GM04504 (cell line): ENCODE results near the gene IL17RD.
"Not testable (repeated sequence)": the region's sequence is repeated elsewhere in the genome, so short reads cannot be mapped to it uniquely, and the experiment has no call there.

Experiments
- DNase-seq: peaks from one replicate; pipeline ENCODE4 v3.0.0-alpha.2; 2012; ENCODE audit warnings: low read depth

IL17RD gene

GRCh38 chr3:57093489-57093888, 71.7 kb downstream of the IL17RD start:
- no peak for DNase-seq

DNA sequence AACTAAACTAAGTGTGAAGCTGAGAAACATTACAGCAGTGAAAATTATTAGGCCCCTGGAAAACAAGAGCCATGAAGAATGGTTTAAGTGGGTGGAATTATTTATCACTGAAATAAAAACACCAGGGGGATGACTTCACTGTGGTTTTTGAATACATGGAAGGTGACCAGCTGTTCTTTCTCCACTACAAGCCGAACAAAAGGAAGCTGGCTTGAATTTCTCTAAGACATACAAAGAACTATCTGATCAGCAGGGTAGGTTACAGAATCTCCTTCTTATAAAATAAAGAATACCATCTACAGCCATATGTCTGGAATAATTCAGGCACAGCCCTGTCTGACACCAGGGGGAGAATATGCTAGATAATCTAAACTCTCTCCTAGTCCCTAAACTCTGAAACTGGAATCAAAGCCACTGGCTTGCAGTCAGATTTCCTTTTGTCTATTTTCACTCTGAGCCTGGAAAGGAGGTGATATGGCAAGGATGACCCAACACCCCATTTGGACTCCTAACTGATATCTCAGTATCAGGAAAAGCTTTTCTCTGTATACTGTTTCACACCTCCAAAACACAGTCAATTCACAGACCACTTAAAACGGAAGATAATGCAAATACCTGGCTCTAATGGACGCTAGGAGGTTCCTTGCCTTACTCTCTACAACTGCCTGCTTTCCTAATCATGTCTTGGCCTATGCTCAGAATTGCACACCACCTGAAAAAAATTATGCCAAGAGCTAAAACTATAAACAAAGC, 73.5 kb downstream of the IL17RD start:
- DNase-seq = no peak

DNA sequence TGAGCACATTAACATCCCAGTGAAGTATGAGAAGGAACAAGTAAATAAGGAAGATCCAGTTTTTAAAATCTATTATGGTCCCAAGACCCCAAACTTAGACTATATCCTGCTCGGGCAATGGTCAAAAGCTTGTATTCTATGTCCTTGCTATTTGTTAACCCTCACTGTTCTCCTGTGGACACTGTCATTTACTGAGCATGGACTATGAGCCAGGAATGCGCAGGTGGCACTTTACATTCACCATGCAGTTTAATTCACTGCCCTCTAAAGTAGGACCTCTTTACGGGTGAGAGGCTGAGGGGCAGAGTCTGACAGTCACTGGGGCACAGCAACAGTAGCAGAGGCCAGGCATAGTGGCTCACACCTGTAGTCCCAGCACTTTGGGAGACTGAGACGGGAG, 76.1 kb downstream of the IL17RD start:
- no peak for DNase-seq

- DNase-seq = no peak
Observed at GRCh38 chr3:57088503-57088902, 76.7 kb downstream of the IL17RD start.

GRCh38 chr3:57087361-57088092, 77.6 kb downstream of the IL17RD start:
- no peak for DNase-seq

DNA sequence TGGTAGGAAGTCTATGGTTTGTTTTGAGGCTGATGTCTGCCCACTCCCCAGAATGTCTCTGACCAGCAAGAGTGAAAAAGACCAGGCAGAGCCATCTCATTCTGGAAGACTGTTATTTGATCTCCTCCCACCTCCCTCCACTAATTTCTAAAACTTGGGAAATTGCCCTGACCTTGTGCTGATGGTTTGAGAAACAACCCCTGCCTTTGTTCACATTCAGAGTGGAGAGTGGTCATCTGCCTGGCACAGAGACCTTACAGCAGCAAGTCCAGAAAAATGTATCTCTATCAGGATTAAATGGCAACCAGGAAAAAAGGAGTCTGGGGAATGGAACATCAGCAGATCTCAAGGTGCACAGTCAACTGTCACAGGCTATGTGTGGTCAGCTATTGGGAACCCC, 79.0 kb downstream of the IL17RD start:
- DNase-seq = no peak

- no peak for DNase-seq
Observed at GRCh38 chr3:57085211-57085610, 79.9 kb downstream of the IL17RD start.

DNA sequence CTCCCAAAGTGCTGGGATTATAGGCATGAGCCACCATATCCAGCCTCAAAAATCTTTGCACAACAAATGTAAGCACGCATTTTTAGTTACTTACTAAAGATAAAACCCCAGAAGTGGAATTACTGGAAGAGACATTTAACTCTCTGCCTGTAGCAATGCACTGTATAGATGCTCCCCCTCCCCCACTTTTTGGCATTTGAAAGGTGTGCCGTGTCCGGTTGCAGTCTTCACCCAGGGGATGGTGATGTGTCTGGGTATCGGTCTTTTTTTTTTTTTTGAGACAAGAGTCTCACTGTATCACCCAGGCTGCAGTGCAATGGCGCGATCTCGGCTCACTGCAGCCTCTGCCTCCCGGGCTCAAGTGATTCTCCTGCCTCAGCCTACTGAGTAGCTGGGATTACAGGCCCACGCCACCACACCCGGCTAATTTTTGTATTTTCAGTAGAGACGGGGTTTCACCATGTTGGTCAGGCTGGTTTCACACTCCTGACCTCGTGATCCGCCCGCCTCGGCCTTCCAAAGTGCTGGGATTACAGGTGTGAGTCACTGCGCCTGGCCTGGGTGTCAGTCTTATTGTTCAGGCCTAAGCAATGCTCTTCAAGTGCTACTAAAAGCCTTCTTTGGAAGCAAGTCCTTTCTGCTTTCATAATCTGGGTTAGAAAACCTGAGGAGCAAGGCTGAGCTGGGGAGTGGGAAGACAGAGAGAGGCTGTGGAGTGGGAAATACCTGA, 81.7 kb downstream of the IL17RD start:
- not testable (repeated sequence) for DNase-seq

GRCh38 chr3:57082481-57082880, 82.7 kb downstream of the IL17RD start:
- no peak for DNase-seq

- no peak for DNase-seq
Observed at GRCh38 chr3:57081173-57081572, 84.0 kb downstream of the IL17RD start.

- no peak for DNase-seq
Observed at GRCh38 chr3:57080171-57080570, 85.0 kb downstream of the IL17RD start.

- no peak for DNase-seq
Observed at GRCh38 chr3:57079474-57079831, 85.7 kb downstream of the IL17RD start.

DNA sequence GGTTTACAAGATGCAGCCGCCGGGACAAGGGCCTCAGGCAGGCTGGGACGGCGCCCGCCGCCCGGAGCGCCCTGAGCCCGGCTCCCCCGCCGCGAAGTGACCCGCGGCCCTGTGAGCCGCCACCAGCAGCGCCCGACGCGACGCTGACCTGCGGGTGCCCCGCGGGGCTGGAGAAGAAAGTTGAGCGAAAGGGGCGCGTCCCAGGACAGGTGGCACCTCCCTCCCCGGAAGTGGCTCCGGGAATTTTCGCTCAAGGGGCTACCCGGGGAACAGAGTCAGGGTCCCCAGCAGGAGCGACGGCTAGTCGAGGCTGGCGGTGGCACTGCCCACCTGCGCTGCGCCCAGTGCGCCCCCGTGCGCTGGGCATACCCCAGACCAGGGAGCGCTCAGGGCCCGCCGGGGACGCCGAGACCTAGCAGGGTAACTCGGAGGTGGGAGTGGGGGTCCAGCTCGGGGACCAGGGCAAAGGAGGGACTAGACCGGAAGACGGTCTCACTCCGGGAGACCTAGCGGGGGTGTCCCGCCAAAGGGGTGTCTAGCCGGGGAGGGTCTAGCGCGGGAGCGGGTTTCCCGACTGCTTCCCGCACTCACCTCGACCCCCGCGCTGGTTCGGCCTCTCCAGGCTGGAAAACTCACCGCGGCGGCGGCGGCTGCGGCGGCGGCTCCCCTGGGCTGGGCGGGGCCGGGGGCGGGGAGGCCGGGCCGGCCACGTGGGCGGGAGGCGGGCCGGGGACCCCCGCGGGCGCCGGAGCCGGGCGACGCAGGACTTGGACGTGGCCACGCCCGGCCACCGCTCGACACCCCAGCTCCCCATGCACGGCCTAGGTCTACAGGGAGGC, 86.3 kb downstream of the IL17RD start:
- DNase-seq = no peak

GRCh38 chr3:57078344-57078634, 86.9 kb downstream of the IL17RD start:
- DNase-seq = peak; percentile 25

DNA sequence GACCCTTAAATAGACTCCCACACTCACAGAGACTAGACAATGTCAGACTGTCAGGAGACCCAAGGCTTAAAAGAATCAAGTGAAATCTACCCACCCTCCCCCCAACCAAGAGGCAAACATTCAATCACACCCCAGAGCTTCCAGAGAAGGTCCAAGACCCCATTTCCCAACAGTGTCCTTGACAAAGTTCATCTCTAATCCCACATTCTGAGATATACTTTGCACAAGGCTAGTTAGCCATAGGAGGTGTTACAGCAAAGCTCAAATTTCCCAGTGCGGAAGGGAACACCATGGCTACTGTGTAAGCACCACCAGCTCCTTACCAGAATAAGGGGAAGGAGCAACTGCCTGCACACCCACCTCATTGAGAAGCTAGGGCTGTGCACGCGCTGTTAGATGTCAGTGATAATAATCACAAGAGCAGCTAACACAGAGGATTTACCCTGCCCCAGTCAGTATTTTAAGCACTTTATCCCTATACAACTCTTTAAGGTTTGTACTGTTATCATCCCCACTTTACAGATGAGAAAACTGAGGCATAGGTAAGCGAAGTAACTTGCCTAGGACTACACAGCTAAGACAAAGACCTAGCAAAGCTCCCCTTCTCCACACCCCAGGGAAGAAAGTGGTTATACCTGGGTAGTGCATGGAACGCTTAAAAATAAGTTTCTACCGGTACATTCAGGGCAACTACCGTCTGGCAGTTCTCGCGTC, 87.4 kb downstream of the IL17RD start:
- DNase-seq = no peak

DNA sequence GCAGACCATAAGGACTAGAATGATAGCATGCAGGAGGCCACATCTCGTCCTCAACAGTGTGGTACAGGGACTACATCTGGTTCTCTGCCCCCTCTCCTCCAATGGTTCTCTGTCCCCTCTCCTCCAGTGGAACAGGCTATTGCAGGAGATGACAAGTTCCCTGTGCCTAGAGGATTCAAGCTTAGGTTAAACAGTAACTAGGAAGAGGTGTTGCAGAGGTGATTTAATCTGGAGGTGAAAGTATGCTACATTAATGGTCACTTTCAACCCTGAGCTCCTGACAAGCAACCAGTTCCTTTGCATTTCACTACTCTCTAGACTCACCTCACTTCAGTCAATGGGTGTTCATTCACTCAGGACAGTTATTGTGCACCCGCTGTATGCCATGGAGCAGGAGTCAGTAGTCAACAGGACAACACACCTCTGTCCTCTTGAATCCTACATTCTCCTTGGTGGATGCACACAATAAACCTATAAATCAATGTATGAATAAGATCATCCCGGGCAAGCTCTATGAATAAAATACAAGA, 88.7 kb downstream of the IL17RD start:
- DNase-seq = no peak

DNA sequence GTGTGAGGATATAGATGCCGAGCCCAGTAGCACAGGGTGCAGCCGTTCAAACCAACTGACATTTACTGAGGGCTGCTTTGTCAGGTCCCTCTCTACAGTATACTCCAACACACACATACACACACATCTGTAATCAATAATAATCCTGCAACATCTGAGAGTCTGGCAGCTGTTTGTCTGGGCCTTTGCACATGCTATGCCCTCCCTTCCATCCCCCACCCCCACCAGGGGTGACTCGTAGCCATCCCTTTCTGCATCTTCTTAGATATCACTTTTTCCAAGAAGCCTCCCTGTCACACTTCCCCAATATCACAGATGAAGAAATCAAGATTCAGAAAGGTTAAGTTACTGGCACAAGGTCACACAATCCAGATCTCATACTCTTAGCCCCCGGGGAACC, 91.0 kb downstream of the IL17RD start:
- DNase-seq = no peak

GRCh38 chr3:57073628-57074027, 91.5 kb downstream of the IL17RD start:
- DNase-seq = no peak

- DNase-seq = no peak
Observed at GRCh38 chr3:57069503-57069902, 95.7 kb downstream of the IL17RD start.

DNA sequence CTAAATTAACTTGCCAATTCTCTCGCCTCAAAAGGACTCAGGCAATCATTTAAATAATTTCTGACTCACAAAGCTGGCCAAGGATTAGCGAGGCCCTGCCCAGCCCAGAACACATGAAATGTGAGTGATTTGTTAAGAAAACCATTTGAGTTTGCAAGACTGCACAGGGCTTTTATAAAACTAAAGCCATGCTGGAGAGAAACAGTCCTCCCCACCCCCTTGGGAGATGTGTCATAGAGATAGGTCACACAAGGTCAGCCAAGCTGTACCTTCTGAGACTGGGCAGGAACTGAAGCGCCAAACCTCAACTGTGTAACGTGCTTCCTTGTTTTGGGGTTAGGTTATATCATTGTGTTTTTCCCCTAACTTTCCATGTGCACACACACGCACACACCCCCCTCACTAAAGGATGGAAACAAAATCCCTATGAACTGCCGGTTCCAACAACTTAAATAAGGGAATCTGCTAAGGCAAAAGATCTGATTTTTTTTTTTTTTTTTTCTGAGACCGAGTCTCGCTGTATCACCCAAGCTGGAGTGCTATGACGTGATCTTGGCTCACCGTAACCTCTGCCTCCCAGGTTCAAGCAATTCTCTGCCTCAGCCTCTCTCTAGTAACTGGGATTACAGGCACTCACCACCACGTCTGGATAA, 96.6 kb downstream of the IL17RD start:
- peak; percentile 86 for DNase-seq

GRCh38 chr3:57066471-57066870, 98.7 kb downstream of the IL17RD start:
- no peak for DNase-seq
